Type B pancreatic cell (in vitro differentiated cells): ENCODE measurements around the gene MARK2. TPM values are rescaled to one million over a fixed set of nuclear protein-coding genes. Genes with fewer than 3 reads are reported as not detected.
A peak's percentile ranks its signal among the peaks of the same experiment; 100 is the strongest.

Experiments used
- DNase-seq: peaks from one replicate; pipeline ENCODE4 v3.0.0; 2021; ENCODE audit warnings: mixed read lengths; ENCODE audit not compliant: unreplicated experiment; ENCODE audit errors: extremely low spot score
- H3K27ac Mint-ChIP-seq: 2 replicates; pipeline ENCODE4 v1.8.0; 2021; ENCODE audit warnings: mild to moderate bottlenecking, mixed read lengths
- H3K27me3 Mint-ChIP-seq: 2 replicates; pipeline ENCODE4 v1.8.0; 2021; ENCODE audit warnings: mixed read lengths
- H3K36me3 Mint-ChIP-seq: 2 replicates; pipeline ENCODE4 v1.8.0; 2021; ENCODE audit warnings: mixed read lengths
- H3K4me1 Mint-ChIP-seq: one replicate; pipeline ENCODE4 v1.8.0; 2021; ENCODE audit warnings: mixed read lengths; ENCODE audit not compliant: unreplicated experiment
- H3K4me3 Mint-ChIP-seq: 2 replicates; pipeline ENCODE4 v1.8.0; 2021; ENCODE audit warnings: mild to moderate bottlenecking, mixed read lengths
- H3K9me3 Mint-ChIP-seq: 2 replicates; pipeline ENCODE4 v1.8.0; 2021; ENCODE audit warnings: mixed read lengths
- total RNA-seq: library from RNA; stranded (reverse); gene quantifications from 2 replicates; pipeline ENCODE4 v1.2.1, GENCODE V29; 2021; ENCODE audit warnings: low replicate concordance
- TF ChIP-seq, protein P1 (sequence below): fragments of 200-600 bp; sonication (generic); conservative IDR thresholded peaks from 2 replicates; pipeline ENCODE4 v1.5.0; 2021; ENCODE audit warnings: antibody characterized with exemption, mild to moderate bottlenecking

Gene MARK2
- total RNA-seq, 1 donor from 2014 or later = 52.8 TPM

DNA sequence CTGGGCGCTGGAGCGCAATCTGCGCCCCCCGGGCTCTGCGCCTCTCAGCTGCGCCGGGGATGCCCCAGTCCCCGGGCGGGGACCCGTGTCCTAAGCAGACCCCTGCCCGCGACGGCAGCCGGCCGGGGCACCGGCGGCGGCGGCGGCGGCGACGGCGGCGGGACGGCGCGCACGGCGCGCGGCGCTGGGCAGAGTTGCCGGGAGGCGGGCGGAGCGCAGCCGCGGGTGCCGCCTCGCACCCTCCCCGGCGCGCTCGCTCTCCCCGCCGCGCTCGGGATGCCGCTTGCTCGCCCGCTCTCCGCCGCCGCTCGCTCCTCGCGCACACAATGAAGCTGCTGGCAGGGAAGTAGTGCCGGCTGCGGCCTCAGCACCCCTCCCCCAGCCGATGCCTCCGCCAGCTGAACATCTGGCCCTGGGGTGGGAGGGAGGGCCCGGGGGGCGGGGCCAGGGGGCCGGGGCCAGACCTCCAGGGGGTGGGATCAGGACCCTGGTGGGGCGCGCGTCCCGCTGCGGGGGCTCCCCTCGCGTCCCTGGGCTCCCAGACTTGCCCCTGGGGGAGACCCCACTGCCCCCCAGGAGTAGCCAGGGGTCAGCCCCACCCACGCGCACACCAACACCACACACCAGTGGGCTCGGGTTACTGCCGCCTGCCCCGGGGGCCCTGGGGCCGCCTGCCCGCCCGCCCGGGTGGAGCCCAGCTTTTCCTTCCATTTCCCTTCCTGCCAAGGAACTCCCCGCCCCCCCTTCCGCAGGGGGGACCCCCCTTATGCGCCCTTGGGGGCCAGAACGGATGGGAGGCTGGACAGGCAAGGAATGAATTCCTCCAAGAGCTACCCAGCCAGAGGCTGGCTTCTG is 78.2 kb downstream of the MARK2 start, which contains the start of gene RCOR2:
TSS of gene RCOR2 (minus strand) at position 328 of the 855 bp plus-strand sequence. CDS start 708 bp downstream, outside the sequence.
- Mint-ChIP-seq H3K9me3 (no peaks in the 10 kb centered on the region), H3K4me1 (peaks cover 12% of the 10 kb centered on the region), H3K27me3 (no peaks in the 10 kb centered on the region), H3K36me3 (peaks cover 6% of the 10 kb centered on the region), H3K4me3 (peak within 1 kb of the TSS; percentile 91), H3K27ac (peak within 1 kb of the TSS; percentile 81)
- TF ChIP-seq, protein P1, sequence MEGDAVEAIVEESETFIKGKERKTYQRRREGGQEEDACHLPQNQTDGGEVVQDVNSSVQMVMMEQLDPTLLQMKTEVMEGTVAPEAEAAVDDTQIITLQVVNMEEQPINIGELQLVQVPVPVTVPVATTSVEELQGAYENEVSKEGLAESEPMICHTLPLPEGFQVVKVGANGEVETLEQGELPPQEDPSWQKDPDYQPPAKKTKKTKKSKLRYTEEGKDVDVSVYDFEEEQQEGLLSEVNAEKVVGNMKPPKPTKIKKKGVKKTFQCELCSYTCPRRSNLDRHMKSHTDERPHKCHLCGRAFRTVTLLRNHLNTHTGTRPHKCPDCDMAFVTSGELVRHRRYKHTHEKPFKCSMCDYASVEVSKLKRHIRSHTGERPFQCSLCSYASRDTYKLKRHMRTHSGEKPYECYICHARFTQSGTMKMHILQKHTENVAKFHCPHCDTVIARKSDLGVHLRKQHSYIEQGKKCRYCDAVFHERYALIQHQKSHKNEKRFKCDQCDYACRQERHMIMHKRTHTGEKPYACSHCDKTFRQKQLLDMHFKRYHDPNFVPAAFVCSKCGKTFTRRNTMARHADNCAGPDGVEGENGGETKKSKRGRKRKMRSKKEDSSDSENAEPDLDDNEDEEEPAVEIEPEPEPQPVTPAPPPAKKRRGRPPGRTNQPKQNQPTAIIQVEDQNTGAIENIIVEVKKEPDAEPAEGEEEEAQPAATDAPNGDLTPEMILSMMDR = no peak
- peak; percentile 88 for DNase-seq

- Mint-ChIP-seq H3K4me3 (peak overlapping the region; percentile 84), H3K27me3 (no peaks in the 10 kb centered on the region), H3K9me3 (no peaks in the 10 kb centered on the region), H3K27ac (peak overlapping the region; percentile 81), H3K36me3 (no peaks in the 10 kb centered on the region), H3K4me1 (peaks cover 11% of the 10 kb centered on the region)
- no peak for DNase-seq
- TF ChIP-seq, protein P1 = no peak
These were observed 79.0 kb downstream of the MARK2 start for GRCh38 chr11:63917692-63918506.

DNA sequence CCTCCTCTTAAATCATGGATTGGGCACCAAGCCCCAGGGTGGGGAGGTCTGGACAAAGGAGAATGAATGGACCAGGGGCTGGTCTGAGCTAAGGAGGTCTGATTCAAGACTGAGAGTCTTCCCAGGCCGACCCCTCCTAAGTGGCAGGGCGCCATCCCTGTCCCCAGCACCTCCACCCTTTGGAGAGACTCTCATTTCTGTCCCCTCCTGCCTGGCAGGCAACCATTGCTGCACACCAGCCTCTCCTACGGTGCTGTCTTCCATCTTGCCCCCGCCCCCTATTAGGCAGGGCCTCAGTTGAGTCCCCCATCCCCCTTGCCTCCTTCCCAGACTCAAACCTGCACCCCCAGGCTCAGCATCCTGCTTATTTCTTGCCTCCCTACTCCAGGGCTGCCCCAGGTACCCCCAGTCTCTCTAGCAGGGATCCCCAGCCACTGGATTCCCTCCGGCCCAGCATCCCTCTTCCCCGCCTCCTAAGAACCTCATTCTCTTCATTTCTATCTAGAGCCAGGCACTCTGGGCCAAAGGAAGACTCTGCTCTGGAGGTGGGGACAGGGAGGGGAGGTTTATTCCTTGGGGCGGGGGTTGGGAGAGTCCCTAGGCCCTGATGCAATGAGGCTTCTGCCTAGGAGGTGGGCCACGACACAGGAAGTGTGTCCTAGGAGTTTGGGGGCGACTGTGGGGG is 79.7 kb downstream of the MARK2 start:
- Mint-ChIP-seq H3K27me3 (no peaks in the 10 kb centered on the region), H3K27ac (peak overlapping the region; percentile 89), H3K36me3 (no peaks in the 10 kb centered on the region), H3K4me1 (peaks cover 11% of the 10 kb centered on the region), H3K4me3 (peak overlapping the region; percentile 87), H3K9me3 (no peaks in the 10 kb centered on the region)
- TF ChIP-seq, protein P1 = no peak
- DNase-seq = no peak

GRCh38 chr11:63919267-63920125 is 80.6 kb downstream of the MARK2 start:
- H3K27me3 Mint-ChIP-seq = no peaks in the 10 kb centered on the region
- H3K36me3 Mint-ChIP-seq = no peaks in the 10 kb centered on the region
- H3K9me3 Mint-ChIP-seq = no peaks in the 10 kb centered on the region
- H3K4me3 Mint-ChIP-seq = peak overlapping the region; percentile 71
- H3K4me1 Mint-ChIP-seq = peaks cover 11% of the 10 kb centered on the region
- H3K27ac Mint-ChIP-seq = peak overlapping the region; percentile 68
- TF ChIP-seq, protein P1 = no peak
- no peak for DNase-seq
